GM18951 (cell line): Measurements from ENCODE around the gene KLF16.

Experiments used
- POLR2A ChIP-seq: IDR thresholded peaks from 4 replicates; pipeline ENCODE4 v1.6.1; 2011; ENCODE audit warnings: mild to moderate bottlenecking; ENCODE audit not compliant: insufficient read length, insufficient read depth; ENCODE audit errors: extremely low read depth
- in situ Hi-C: fragments of 300-500 bp; cut with MboI; formaldehyde crosslinking; loops from one replicate; pipeline ENCODE4 v1.12.0; 2022; ENCODE audit warnings: low sequenced_read_pairs, mixed read lengths, inconsistent platforms; ENCODE audit not compliant: unreplicated experiment

Gene KLF16

DNA sequence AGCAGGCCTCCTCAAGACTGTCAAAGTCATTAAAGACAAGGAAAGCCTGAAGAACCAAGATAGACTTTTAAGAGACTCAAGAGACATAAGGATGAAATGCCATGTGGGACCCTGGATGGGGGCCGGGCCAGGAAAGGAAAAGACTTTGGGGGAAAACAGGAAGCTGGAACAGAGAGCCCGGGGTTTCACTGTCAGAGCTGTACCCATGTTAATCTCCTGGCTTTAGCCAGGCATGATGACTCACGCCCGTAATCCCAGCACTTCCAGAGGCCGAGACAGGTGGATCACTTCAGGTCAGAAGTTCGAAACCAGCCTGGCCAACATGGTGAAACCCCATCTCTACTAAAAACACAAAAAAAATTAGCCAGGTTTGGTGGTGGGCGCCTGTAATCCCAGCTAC, 5.6 kb upstream of the KLF16 start:
- in situ Hi-C loops = no loop called here
- TF ChIP-seq POLR2A = no peak

GRCh38 chr19:1867349-1867724, 4.0 kb upstream of the KLF16 start:
- no peak for TF ChIP-seq POLR2A
- in situ Hi-C loops = no loop called here

- in situ Hi-C loops = no loop called here
- no peak for TF ChIP-seq POLR2A
Observed at GRCh38 chr19:1866693-1867348, 3.4 kb upstream of the KLF16 start.

DNA sequence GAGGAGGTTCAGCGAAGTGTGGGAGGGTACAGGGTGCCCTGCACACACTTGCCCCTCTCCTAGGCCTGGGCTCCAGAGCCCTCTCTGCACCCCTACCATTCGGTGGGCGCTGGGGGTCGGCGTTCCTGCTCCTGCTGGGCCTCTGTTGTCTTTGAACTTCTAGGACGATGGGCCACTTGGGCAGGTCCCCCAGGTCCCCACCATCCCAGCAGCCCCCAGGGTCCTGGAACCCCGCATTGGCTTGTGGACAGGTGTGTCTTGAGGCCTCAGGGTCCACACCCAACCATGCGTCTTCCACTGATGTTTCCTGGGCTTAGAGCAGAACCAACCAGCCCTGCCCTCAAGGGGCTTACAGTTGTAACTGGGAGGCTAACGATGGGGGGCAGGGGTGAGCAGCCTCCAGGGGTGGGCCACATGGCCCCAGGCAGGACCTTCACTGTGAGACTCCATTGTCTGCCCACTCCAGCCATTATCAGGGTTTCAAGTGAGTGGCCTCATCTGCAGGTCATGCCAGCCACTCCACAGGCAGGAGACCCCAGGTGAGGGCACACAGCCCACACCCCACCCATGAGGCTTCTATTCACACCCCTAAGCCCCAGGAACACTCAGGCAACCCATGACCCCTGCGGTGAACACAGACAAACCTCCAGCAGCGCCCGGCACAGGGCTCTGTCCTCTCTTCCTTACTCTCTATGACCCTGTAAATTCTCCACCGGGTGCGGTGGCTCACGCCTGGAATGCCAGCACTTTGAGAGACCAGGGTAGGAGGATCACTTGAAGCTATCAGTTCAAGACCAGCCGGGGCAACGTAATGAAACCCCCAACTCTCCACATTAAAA, 2.0 kb upstream of the KLF16 start:
- in situ Hi-C loops = no loop called here
- TF ChIP-seq POLR2A = no peak

- in situ Hi-C loops = no loop called here
- TF ChIP-seq POLR2A = peak; percentile 5
Observed at GRCh38 chr19:1864480-1865171, 1.2 kb upstream of the KLF16 start.

DNA sequence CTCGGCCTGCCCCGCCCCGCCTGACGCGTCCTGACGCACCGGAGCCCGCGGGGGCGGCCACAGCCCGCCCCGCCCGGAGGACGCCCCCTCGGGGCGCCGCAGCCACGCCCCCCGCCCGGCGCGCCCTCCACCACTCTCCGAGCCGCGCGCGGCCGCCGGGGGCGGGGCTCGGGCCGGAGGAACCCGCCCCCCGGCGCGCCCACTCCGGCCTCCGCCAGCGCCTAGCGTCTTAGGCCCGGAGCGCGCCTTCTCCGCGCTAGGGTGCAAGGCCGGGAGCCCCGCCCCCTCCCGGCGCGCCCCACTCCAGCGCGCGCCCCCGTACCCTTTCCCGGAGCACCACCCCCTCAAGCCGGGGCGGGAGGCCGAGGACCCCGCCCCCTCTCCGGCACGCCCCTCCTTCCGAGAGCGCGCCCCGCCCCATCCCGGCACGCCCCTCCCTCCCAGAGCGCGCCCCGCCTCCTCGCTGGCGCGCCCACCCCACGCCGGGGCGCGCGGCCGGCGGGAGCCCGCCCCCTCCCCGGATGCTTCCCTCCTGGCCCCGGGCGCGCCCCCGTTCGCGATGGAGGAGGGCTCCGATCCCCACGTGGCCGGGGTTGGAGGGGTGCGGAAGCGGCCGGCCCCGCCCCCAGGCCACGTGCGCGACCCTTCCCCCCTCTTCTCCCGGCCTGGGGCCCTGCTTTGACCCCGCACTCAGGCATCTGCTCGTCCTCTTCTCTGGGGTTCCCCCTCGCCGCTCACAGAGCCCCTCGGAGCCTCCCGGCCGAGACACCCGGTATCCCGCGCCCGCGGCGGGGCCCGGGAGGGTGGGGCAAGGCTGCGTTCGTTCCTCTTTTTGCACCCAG, 480 bp upstream of the KLF16 start:
- peak; percentile 57 for TF ChIP-seq POLR2A
- in situ Hi-C loops = no loop called here

DNA sequence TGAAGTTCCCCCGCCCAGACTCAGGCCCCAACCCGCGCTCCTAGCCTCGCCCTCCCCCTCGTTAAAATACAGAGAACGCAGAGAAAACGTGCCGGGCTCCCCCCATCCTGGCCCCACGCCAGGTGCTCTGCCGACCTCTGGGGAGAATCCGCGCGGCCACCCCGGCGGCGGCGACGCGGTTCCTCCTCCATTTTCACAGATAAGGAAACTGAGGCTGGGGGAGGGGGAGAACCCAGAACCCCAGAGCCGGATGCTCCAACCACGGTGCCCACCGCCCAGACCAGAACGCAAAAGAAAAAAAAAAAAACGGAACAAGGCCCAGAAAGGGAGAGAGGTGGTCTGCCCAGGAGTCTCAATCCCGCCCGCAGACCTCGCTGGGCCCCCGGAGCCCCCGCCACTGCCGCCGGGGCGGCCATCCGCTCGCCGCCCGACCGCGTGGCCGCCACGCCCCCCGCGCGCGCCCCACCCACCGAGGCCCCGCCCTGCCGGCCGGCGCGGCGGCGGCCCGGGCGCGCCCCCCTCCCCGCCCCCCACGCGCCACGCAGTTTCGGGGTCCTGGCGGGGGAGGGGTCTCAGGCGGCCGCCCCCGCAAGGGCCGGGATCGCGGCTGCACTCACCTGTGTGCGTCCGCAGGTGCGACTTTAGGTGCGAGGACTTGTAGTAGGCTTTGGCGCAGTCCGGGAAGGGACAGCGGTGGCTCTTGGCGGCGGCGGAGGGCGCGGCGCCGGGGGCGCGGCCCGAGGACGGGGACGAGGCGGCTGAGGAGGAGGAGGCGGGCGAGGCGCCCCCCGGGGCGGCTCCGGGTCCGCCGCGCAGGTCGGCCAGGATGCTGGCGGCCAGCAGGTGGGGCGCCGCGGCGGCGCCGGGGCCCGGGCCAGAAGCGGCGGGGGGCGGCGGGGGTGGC, 703 bp downstream of the KLF16 start:
- in situ Hi-C loops = no loop called here
- peak; percentile 34 for TF ChIP-seq POLR2A

DNA sequence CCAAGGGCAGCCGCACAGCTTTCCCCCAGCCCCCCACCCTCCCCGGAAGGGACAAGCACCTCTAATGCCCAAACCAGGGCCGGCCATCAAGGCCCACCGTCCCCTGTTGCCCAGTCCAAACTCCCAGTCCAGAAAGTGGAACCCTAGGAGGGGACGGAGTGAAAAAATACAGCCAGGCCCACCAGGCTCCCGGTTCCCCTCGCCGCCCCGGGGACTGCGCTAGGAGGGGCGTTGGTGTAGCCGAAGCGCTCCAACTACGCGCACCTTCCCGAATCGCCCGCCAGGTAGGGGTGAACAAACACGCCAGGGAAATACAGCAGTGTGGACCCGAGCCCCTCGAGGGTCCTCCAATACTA, 1.3 kb downstream of the KLF16 start:
- no peak for TF ChIP-seq POLR2A
- in situ Hi-C loops = no loop called here

DNA sequence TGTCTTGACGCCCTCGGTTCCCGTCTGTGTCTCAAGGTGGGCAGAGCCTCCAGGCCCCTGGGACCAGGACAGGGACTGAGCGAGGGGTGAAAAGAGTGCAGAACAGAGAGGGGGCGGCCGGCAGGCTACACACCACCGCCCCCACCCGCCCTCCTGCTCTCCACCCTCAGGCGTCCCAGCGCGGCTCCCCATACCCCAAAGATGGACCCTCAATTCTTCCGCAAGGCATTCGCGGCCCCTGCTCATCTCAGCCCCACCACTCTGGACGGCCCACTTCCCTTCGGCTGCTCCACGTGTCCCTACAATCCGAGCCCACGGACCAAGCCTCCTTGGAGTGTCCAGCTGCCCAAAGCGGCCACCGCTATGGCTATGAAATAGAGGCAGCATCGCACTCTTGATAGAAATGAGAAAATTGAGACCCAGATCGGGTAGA, 1.8 kb downstream of the KLF16 start:
- no peak for TF ChIP-seq POLR2A
- in situ Hi-C loops = no loop called here

DNA sequence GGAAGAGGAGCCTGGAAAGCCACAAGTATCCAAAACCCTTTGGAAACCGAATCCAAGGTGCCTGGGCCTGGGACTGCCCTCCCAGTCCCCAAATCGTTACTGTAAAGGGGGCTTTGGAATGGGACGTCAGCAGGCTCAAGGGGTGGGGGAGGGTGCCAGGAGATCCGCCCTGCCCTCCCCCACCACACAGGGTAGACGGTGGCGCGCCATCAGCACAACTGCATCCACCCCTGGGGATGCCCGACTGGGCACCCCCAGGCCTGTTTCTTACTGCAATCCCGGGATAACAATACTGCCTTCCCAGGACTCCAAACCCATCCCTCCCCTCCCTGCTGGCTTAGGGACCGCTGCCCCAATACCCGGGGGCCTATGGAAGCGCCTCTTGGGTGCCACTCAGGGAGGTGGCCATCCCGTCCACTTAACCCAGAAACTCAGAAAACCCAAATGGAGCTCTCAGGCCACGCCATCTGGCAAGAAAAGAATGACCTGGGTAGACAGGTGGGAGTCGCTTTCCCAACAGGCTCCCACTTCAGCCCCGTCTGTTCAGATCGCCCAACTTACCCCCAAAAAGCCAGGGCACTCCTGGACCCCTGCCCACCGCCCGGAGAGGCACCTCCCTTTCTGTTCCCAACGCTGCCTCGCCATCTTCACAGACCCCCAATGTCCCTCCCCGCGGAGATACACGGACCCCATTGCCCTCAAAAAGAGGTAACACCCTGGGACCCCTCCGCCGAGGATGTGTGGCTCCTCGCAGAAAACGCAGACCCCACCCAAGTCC, 2.4 kb downstream of the KLF16 start:
- in situ Hi-C loops = no loop called here
- TF ChIP-seq POLR2A = no peak

DNA sequence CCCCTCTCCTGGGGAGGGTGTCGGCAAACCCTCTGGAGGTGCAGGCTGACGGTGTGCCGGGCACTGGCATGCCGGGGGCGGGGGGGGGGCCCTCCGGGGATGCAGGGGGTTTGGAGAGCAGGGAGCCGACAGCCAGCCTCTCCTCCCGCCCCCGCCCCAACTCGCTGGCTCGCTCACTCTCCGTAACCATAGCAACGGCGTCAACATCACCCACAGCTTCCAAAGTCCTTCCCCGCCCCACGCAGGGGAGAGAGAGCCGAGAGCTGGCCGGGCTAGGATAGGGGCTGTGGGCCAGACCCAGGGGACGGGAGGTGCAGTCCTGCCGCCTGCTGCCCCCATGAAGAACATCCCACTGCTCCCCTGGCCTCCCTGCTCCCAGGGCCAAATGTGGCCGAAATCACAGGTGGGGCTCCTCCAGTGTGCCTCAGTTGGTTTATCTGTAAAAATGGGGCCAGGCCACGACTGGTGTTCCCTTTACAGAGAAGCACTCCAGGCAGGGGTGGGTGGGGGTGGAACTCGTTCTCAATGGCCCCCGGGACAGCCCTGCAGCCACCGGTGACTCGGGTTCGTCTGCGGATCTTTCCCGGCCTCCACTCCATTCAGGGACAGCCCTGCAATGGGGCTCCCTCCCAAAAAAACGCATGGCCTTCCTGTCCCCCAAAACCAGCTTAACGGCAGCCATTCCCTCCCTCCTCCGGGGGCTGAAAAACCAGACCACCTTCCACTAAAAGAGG, 3.2 kb downstream of the KLF16 start:
- in situ Hi-C loops = no loop called here
- no peak for TF ChIP-seq POLR2A

DNA sequence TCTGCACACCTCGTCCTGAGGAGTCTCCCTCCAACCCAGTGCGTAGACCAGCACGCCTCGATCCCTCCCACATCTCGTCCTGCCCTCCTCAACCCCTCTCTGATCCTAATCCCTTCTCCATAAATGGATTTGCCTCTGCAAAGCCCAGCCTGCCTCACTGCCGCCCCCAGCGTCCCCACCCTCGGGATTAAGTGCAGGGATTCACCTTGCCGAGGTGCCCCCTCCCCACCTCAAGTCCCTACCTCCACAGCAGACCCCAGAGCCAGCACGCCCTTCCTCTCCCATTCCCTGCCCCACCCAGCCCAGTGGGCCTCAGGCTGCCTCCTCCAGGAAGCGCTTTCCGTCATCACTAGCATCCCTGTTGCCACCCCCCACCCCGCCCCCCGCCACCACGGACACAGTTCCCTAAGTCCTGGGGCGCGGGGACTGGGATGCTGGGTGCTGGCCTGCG, 4.0 kb downstream of the KLF16 start:
- TF ChIP-seq POLR2A = no peak
- in situ Hi-C loops = no loop called here
